Neuronal stem cell (in vitro differentiated cells): ENCODE measurements around the gene SUGP1. TPM values are rescaled to one million over a fixed set of nuclear protein-coding genes. Genes with fewer than 3 reads are reported as not detected.

Experiments used
- DNase-seq: peaks from one replicate; pipeline ENCODE4 v3.0.0-alpha.2; 2013; ENCODE audit warnings: low spot score
- H2AFZ ChIP-seq: one replicate; pipeline ENCODE4 v1.6.1; 2013; ENCODE audit warnings: mild to moderate bottlenecking, low read length, inconsistent platforms
- H2AK5ac ChIP-seq: 2 replicates; pipeline ENCODE4 v1.6.1; 2013; ENCODE audit warnings: low read depth, mild to moderate bottlenecking, inconsistent platforms, low read length, moderate library complexity, mixed read lengths
- H2BK120ac ChIP-seq: 2 replicates; pipeline ENCODE4 v1.6.1; 2013; ENCODE audit warnings: low read depth, mild to moderate bottlenecking, inconsistent platforms, low read length, moderate library complexity, mixed read lengths
- H2BK12ac ChIP-seq: one replicate; pipeline ENCODE4 v1.6.1; 2013; ENCODE audit warnings: low read length, inconsistent platforms
- H2BK15ac ChIP-seq: 2 replicates; pipeline ENCODE4 v1.6.1; 2013; ENCODE audit warnings: mild to moderate bottlenecking, low read length, inconsistent platforms, mixed read lengths
- H2BK5ac ChIP-seq: one replicate; pipeline ENCODE4 v1.6.1; 2013; ENCODE audit warnings: inconsistent platforms, mild to moderate bottlenecking, low read length, moderate library complexity
- H3K14ac ChIP-seq: one replicate; pipeline ENCODE4 v1.6.1; 2013; ENCODE audit warnings: low read length, inconsistent platforms
- H3K18ac ChIP-seq: 2 replicates; pipeline ENCODE4 v1.6.1; 2013; ENCODE audit warnings: low read length, inconsistent platforms
- H3K23ac ChIP-seq: 2 replicates; pipeline ENCODE4 v1.6.1; 2013; ENCODE audit warnings: low read depth, mild to moderate bottlenecking, mixed read lengths, low read length, inconsistent platforms; ENCODE audit not compliant: poor library complexity
- H3K27ac ChIP-seq: replicated peaks from 3 replicates; pipeline ENCODE4 v1.5.1; 2013; ENCODE audit warnings: low read length, inconsistent platforms
- H3K27me3 ChIP-seq, 3 experiments: 2 replicates each; pipeline ENCODE4 v1.6.1; 2013; ENCODE audit warnings: low read length in 3 of 3, mild to moderate bottlenecking in 2 of 3, inconsistent platforms in 1 of 3, low read depth in 1 of 3, mixed read lengths in 1 of 3, moderate library complexity in 1 of 3; ENCODE audit not compliant: control insufficient read depth in 3 of 3, insufficient read depth in 3 of 3
- H3K36me3 ChIP-seq, 2 donors: replicated peaks in 1 of 2; 2 replicates each; pipeline ENCODE4 v1.6.1; 2013; ENCODE audit warnings: low read length in 2 of 2; ENCODE audit not compliant: control insufficient read depth in 2 of 2, insufficient read depth in 2 of 2
- H3K4ac ChIP-seq: 2 replicates; pipeline ENCODE4 v1.6.1; 2013; ENCODE audit warnings: inconsistent platforms, mild to moderate bottlenecking, low read length, moderate library complexity
- H3K4me1 ChIP-seq, 2 donors: 1 replicate in 1 of 2; 2 replicates in 1 of 2; pipeline ENCODE4 v1.6.1; 2013; ENCODE audit warnings: low read length in 2 of 2, low read depth in 1 of 2; ENCODE audit not compliant: control insufficient read depth in 2 of 2, insufficient read depth in 1 of 2
- H3K4me2 ChIP-seq: one replicate; pipeline ENCODE4 v1.6.1; 2013; ENCODE audit warnings: mild to moderate bottlenecking, low read length, inconsistent platforms; ENCODE audit not compliant: insufficient read depth, poor library complexity, severe bottlenecking
- H3K4me3 ChIP-seq, 2 donors: 2 replicates each; pipeline ENCODE4 v1.5.1; 2013; ENCODE audit warnings: low read length in 2 of 2, mild to moderate bottlenecking in 2 of 2, inconsistent platforms in 1 of 2, moderate library complexity in 1 of 2
- H3K79me1 ChIP-seq: one replicate; pipeline ENCODE4 v1.6.1; 2013; ENCODE audit warnings: low read depth, mild to moderate bottlenecking, inconsistent platforms, low read length, moderate library complexity
- H3K9ac ChIP-seq: one replicate; pipeline ENCODE4 v1.6.1; 2013; ENCODE audit warnings: mild to moderate bottlenecking, low read depth, low read length, inconsistent platforms; ENCODE audit not compliant: poor library complexity
- H3K9me3 ChIP-seq, 2 donors: replicated peaks in 1 of 2; 2 replicates each; pipeline versions ENCODE3 to v1.6.1; 2013; ENCODE audit warnings: low read length in 2 of 2, mild to moderate bottlenecking in 2 of 2, inconsistent platforms in 1 of 2, low read depth in 1 of 2, mixed read lengths in 1 of 2, moderate library complexity in 1 of 2; ENCODE audit not compliant: control insufficient read depth in 2 of 2, insufficient read depth in 1 of 2
- H4K8ac ChIP-seq: one replicate; pipeline ENCODE4 v1.6.1; 2013; ENCODE audit warnings: low read depth, mild to moderate bottlenecking, inconsistent platforms, low read length, moderate library complexity
- H4K91ac ChIP-seq: one replicate; pipeline ENCODE4 v1.6.1; 2013; ENCODE audit warnings: low read length, low read depth, mild to moderate bottlenecking, inconsistent platforms; ENCODE audit not compliant: poor library complexity
- WGBS, 2 donors: extraction: QIAGEN DNeasy Blood & Tissue Kit; methylation state at CpG; one replicate each; pipeline ENCODE4 v1.1.7; 2013; ENCODE audit warnings: missing lambda C conversion rate in 2 of 2, mixed read lengths in 1 of 2; ENCODE audit not compliant: insufficient read length in 2 of 2, insufficient replicate concordance in 1 of 2; ENCODE audit errors: extremely low coverage in 2 of 2; 5-methylcytosine and 5-hydroxymethylcytosine counted together
- small RNA-seq: library from polyadenylated mRNA; stranded (forward); fragments of <200 nt; extraction: miRNeasy Mini kit (QIAGEN cat#:217004); gene quantifications from one replicate; pipeline ENCODE3, GENCODE V24; 2013; ENCODE audit not compliant: insufficient read depth

SUGP1 gene

DNA sequence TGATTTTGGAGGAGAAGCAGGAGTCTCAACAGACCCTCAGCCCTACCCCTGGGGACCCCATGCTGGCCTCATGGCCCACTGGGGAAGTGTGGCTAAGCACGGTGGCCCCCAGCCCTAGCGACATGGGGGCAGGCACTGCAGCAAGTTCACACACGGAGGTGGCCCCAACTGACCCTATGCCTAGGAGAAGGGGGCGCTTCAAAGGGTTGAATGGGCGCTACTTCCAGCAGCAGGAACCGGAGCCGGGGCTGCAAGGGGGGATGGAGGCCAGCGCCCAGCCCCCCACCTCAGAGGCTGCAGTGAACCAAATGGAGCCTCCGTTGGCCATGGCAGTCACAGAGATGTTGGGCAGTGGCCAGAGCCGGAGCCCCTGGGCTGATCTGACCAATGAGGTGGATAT lies 93.6 kb downstream of the SUGP1 start:
- peak overlapping the region; percentile 75 for H2BK5ac ChIP-seq
- peaks cover 6% of the 10 kb centered on the region for H3K79me1 ChIP-seq
- no peak overlapping the region for H2AK5ac ChIP-seq
- H2BK15ac ChIP-seq: no peak overlapping the region
- H3K27ac ChIP-seq: no peak overlapping the region
- no peak overlapping the region for H3K9ac ChIP-seq
- no peak overlapping the region for H3K23ac ChIP-seq
- H3K4me3 ChIP-seq: no peak overlapping the region
- peaks cover 0 to 16% (median 0%) of the 10 kb centered on the region in 3 experiments for H3K27me3 ChIP-seq
- H2BK120ac ChIP-seq: no peak overlapping the region
- H4K8ac ChIP-seq: no peak overlapping the region
- H3K9me3 ChIP-seq: peaks cover 0 to 7% of the 10 kb centered on the region in 2 donors
- H3K14ac ChIP-seq: no peak overlapping the region
- peak overlapping the region; percentile 58 for H2BK12ac ChIP-seq
- no CpG with 5 or more reads among the region's 10 CpGs for WGBS, 2 donors
- no peak for DNase-seq
- no peak overlapping the region for H3K18ac ChIP-seq
- peaks cover 0 to 1% of the 10 kb centered on the region in 2 donors for H3K4me1 ChIP-seq
- no peak overlapping the region for H3K4ac ChIP-seq
- H3K4me2 ChIP-seq: no peak overlapping the region
- H4K91ac ChIP-seq: no peak overlapping the region
- peaks cover 0 to 65% of the 10 kb centered on the region in 2 donors for H3K36me3 ChIP-seq
- H2AFZ ChIP-seq: no peak overlapping the region

DNA sequence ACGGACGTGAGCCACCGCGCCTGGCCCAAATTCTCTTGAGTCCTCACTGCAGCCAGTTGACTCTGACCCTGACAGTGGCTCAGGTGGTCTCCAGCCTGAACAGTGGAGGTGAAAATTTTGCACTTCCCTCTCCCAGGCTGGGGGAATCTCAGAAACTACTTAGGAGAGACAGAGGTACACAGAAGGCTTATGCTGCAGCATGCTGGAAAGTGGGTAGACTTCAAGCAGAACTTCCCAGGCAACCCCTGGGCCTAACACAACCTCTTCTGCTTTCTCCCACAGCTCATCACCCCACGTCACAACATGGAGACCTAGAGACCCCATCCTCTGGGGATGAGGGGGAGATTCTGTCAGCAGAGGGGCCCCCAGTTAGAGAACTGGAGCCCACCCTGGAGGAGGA lies 94.1 kb downstream of the SUGP1 start:
- Histone ChIP-seq H2BK120ac (no peak overlapping the region), H2BK5ac (peak overlapping the region; percentile 75), H3K9ac (no peak overlapping the region), H3K9me3 (peaks cover 0 to 7% of the 10 kb centered on the region in 2 donors), H3K4ac (no peak overlapping the region), H3K27me3 (peaks cover 0 to 16% (median 0%) of the 10 kb centered on the region in 3 experiments), H3K4me2 (no peak overlapping the region), H3K18ac (no peak overlapping the region), H3K14ac (no peak overlapping the region), H3K36me3 (peaks cover 0 to 66% of the 10 kb centered on the region in 2 donors), H3K23ac (no peak overlapping the region), H3K27ac (no peak overlapping the region), H4K8ac (no peak overlapping the region), H2BK12ac (no peak overlapping the region), H3K4me3 (no peak overlapping the region), H2AFZ (no peak overlapping the region), H2BK15ac (no peak overlapping the region), H3K4me1 (peaks cover 0 to 1% of the 10 kb centered on the region in 2 donors), H4K91ac (no peak overlapping the region), H2AK5ac (no peak overlapping the region), H3K79me1 (peaks cover 6% of the 10 kb centered on the region)
- DNase-seq: no peak
- WGBS, 2 donors: no CpG with 5 or more reads among the region's 5 CpGs

Small RNAs within 50 kb of the gene (small RNA-seq; reads per million reads assigned to genes)
- not detected for gene RNU6-1028P
